ENCODE measurements around the gene SS18. TPM values are rescaled to one million over a fixed set of nuclear protein-coding genes. Genes with fewer than 3 reads are reported as not detected.
"Not testable (repeated sequence)": the region's sequence is repeated elsewhere in the genome, so short reads cannot be mapped to it uniquely, and the experiment has no call there.

Gene SS18
- total RNA-seq, 1 donor from 2014 or later, result 31.0 TPM

DNA sequence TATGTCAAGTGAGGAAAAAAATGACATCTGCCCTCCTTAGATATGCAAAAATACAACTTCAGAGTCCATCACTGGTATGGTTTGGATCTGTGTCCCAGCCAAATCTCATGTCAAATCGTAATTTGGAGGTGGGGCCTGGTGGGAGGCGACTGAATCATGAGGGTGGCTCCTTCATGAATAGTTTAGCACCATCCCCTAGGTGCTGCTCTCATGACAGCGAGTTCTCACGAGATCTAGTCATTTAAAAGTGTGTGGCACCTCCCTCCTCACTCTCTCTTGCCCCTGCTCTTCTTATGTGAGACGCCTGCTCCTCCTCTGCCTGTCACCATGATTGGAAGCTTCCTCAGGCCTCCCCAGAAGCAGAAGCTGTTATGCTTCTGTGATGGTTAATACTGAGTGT, 37.4 kb upstream of the SS18 start:
- Histone ChIP-seq H3K36me3 (no peaks in the 10 kb centered on the region), H3K4me1 (no peaks in the 10 kb centered on the region), H3K9me3 (replicated peaks) (peaks cover 25% of the 10 kb centered on the region), H3K4me3 (no peak overlapping the region), H3K27me3 (ENCODE audit: low read depth) (no peaks in the 10 kb centered on the region), H3K27ac (replicated peaks) (no peak overlapping the region)
- TF ChIP-seq, protein P1, sequence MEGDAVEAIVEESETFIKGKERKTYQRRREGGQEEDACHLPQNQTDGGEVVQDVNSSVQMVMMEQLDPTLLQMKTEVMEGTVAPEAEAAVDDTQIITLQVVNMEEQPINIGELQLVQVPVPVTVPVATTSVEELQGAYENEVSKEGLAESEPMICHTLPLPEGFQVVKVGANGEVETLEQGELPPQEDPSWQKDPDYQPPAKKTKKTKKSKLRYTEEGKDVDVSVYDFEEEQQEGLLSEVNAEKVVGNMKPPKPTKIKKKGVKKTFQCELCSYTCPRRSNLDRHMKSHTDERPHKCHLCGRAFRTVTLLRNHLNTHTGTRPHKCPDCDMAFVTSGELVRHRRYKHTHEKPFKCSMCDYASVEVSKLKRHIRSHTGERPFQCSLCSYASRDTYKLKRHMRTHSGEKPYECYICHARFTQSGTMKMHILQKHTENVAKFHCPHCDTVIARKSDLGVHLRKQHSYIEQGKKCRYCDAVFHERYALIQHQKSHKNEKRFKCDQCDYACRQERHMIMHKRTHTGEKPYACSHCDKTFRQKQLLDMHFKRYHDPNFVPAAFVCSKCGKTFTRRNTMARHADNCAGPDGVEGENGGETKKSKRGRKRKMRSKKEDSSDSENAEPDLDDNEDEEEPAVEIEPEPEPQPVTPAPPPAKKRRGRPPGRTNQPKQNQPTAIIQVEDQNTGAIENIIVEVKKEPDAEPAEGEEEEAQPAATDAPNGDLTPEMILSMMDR (IDR thresholded peaks at IDR 0.05; ENCODE audit: borderline replicate concordance), result no peak
- no peak for DNase-seq
- intact Hi-C loops (cut with micrococcal nuclease), result no loop called here

DNA sequence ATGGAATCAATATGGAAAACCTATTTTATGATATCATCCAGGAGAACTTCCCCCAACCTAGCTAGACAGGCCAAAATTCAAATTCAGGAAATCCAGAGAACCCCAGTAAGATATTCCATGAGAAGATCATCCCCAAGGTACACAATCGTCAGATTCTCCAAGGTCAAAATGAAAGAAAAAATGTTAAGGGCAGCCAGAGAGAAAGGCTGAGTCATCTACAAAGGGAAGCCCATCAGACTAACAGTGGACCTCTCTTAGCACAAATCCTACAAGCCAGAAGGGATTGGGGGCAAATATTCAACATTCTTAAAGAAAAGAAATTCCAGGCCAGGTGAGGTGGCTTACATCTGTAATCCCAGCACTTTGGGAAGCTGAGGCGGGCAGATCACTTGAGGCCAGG, 31.6 kb upstream of the SS18 start:
- intact Hi-C loops (cut with micrococcal nuclease); H3K36me3 ChIP-seq: not testable (repeated sequence)

DNA sequence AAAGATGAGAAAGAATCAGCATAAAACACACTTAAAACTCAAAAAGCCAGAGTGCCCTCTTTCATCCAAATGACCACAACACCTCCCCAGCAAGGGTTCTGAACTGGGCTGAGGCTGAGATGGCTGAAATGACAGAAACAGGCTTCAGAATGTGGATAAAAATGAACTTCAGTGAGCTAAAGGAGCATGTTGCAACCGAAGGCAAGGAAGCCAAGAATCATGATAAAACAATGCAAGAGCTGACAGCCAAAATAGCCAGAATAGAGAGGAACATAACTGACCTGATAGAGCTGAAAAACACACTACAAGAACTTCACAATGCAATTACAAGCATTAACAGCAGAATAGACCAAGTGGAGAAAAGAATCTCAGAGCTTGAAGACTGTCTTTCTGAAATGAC, 31.1 kb upstream of the SS18 start:
- H3K27me3 ChIP-seq (ENCODE audit: low read depth), result peaks cover 13% of the 10 kb centered on the region
- H3K4me3 ChIP-seq, result no peak overlapping the region
- no peaks in the 10 kb centered on the region for H3K4me1 ChIP-seq
- TF ChIP-seq, protein P1 (IDR thresholded peaks at IDR 0.05; ENCODE audit: borderline replicate concordance), result no peak
- H3K36me3 ChIP-seq, result no peaks in the 10 kb centered on the region
- no peak overlapping the region for H3K27ac ChIP-seq (replicated peaks)
- intact Hi-C loops (cut with micrococcal nuclease), result no loop called here
- DNase-seq, result no peak
- H3K9me3 ChIP-seq (replicated peaks), result peaks cover 16% of the 10 kb centered on the region

More for the DNA sequence above, 31.6 kb upstream of the SS18 start:
- Histone ChIP-seq H3K9me3 (replicated peaks) (peaks cover 16% of the 10 kb centered on the region), H3K27me3 (ENCODE audit: low read depth) (peaks cover 13% of the 10 kb centered on the region)
- H3K4me3 ChIP-seq; DNase-seq; H3K4me1 ChIP-seq; H3K27ac ChIP-seq (replicated peaks): not testable (repeated sequence)

DNA sequence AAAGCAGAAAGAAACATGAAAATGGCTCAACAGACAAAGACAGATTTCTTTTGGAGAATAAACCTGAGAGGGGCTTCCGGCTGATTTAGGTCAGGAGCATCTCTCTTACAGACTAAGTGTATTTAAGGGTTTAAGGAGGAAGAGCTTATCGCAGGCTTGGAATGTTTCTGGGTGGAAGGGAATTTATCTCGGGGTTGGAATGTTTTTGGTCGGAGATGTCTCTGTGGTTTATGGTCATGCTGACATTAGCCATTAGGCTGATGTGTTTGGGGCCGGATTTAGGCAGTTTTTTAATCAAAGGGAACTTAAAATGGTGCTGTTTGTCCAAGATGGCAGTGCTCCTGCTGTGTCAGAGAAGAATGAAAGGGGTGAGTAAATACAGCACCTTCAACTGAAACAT, 28.8 kb upstream of the SS18 start:
- intact Hi-C loops (cut with micrococcal nuclease), result no loop called here

DNA sequence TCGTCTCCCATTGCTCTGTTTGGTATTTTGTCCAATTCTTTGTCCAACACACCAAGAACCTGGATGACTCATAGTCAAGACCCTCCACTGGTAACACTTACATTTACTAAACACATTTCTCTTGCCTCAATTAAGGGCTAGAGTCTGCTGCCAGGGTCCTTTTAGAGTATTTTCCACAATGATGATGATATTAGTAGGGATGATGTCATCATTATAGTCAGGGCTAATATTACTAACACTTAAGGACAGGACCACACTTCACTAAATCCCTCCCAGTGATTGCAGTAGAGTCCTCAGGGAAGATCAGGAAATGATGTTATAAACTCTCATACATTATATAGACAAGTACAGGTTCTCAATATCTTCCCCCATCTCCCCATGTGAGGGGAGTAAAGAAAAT, 13.6 kb upstream of the SS18 start:
- Histone ChIP-seq H3K4me1 (no peaks in the 10 kb centered on the region), H3K36me3 (no peaks in the 10 kb centered on the region), H3K4me3 (no peak overlapping the region), H3K9me3 (replicated peaks) (no peaks in the 10 kb centered on the region), H3K27ac (replicated peaks) (no peak overlapping the region), H3K27me3 (ENCODE audit: low read depth) (no peaks in the 10 kb centered on the region)
- intact Hi-C loops (cut with micrococcal nuclease), result no loop called here
- TF ChIP-seq, protein P1 (IDR thresholded peaks at IDR 0.05; ENCODE audit: borderline replicate concordance), result no peak
- DNase-seq, result no peak

More for the DNA sequence above, 28.8 kb upstream of the SS18 start:
- H3K4me3 ChIP-seq, result no peak overlapping the region
- H3K27ac ChIP-seq (replicated peaks), result no peak overlapping the region
- TF ChIP-seq, protein P1 (IDR thresholded peaks at IDR 0.05; ENCODE audit: borderline replicate concordance), result no peak
- peaks cover 13% of the 10 kb centered on the region for H3K9me3 ChIP-seq (replicated peaks)
- DNase-seq, result no peak
- H3K36me3 ChIP-seq, result no peaks in the 10 kb centered on the region
- H3K27me3 ChIP-seq (ENCODE audit: low read depth), result peaks cover 13% of the 10 kb centered on the region
- H3K4me1 ChIP-seq, result no peaks in the 10 kb centered on the region

DNA sequence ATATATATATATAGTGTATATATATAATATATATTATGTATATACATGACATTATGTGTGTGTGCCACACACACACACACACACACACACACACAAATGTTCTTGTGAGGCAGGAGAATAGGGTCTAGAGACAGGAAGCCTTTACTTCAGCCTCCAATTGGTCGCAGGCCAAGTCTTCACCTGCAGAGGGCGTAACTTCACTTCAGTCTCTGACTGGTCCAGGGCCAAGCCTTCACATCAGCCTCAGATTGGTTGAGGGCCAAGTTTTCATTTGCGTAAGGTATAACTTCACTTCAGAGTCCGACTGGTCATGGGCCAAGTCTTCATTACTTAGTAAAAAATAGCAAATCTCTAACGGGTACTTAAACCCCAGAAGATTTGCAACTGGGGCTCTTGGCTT, 13.2 kb upstream of the SS18 start:
- H3K36me3 ChIP-seq, result no peaks in the 10 kb centered on the region

More for the DNA sequence above, 13.2 kb upstream of the SS18 start:
- H3K4me3 ChIP-seq, result no peak overlapping the region
- no peaks in the 10 kb centered on the region for H3K4me1 ChIP-seq
- H3K27ac ChIP-seq (replicated peaks), result no peak overlapping the region
- H3K9me3 ChIP-seq (replicated peaks), result no peaks in the 10 kb centered on the region
- TF ChIP-seq, protein P1 (IDR thresholded peaks at IDR 0.05; ENCODE audit: borderline replicate concordance), result no peak
- no peaks in the 10 kb centered on the region for H3K27me3 ChIP-seq (ENCODE audit: low read depth)
- DNase-seq, result no peak
- intact Hi-C loops (cut with micrococcal nuclease), result no loop called here
